ENCODE results near the gene CFAP141.
A peak's percentile ranks its signal among the peaks of the same experiment; 100 is the strongest.

Gene CFAP141

DNA sequence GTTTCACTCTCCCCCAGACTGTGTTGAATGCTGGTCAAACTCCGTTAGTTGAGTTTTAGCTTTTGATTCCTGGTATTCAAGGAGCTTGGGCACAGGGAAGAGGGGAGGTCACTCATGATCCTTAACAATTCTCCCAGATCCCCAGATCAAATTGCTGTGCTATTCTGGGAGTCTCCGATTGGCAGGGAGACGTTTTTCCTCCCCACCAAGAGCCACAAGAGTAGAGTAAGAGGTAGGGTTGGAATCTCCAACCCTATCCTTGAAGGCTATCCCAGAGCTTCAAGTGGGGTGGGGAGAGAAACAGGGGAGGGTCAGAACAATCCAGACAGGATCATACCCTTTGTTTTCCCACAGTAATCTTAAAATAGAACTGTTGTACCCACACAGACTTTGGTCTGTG, 13.7 kb downstream of the CFAP141 start:
- Mint-ChIP-seq H3K9me3 (no peaks in the 10 kb centered on the region), H3K4me1 (peaks cover 9 to 16% of the 10 kb centered on the region in 2 donors), H3K27me3 (peaks cover 26 to 31% of the 10 kb centered on the region in 2 donors), H3K27ac (no peak overlapping the region), H3K4me3 (no peak overlapping the region), H3K36me3 (no peaks in the 10 kb centered on the region)
- ATAC-seq (replicated peaks) (no peak), DNase-seq (no peak)

DNA sequence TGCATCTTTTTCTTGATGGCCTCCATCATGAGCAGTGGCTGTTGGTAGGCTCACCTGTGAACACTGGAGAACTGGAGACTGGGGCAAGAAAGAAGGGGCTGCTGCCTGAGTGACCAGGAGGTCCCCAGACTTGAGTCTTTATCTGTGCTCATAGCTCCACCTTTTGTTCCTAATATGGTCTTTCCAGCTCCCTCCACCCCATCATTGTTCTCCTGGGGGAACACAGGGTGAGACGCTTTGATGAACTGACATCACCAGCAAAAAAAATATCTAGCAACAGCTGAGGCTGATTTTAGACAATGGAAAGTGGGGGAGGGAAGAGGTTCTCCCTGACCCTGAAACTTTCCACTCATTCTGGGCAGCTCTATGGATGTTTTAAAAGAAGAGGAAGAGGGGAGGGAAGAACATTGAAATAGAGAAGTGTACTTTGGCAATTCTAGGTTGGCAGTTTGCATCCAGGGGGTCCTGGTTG, 14.1 kb downstream of the CFAP141 start, which contains the start of gene TPM3:
Gene TPM3, minus strand, starts transcription at position 111 of the 472 bp plus-strand sequence. Its CDS starts 82 bp downstream, at position 29.
- H3K36me3 Mint-ChIP-seq, result no peaks in the 10 kb centered on the region
- H3K27ac Mint-ChIP-seq, result no peak within 1 kb of the TSS
- H3K9me3 Mint-ChIP-seq, result no peaks in the 10 kb centered on the region
- peak; percentile 59 to 80 for ATAC-seq (replicated peaks)
- H3K4me3 Mint-ChIP-seq, result no peak within 1 kb of the TSS
- no peak for DNase-seq
- H3K27me3 Mint-ChIP-seq, result peaks cover 26 to 31% of the 10 kb centered on the region in 2 donors
- peaks cover 9 to 16% of the 10 kb centered on the region in 2 donors for H3K4me1 Mint-ChIP-seq

- Mint-ChIP-seq H3K9me3 (no peaks in the 10 kb centered on the region), H3K4me3 (no peak overlapping the region), H3K27me3 (peaks cover 26 to 31% of the 10 kb centered on the region in 2 donors), H3K4me1 (peaks cover 9 to 16% of the 10 kb centered on the region in 2 donors), H3K27ac (no peak overlapping the region), H3K36me3 (no peaks in the 10 kb centered on the region)
- ATAC-seq (replicated peaks) (no peak), DNase-seq (no peak)
Observed at GRCh38 chr1:154190550-154190949, 15.6 kb downstream of the CFAP141 start.

GRCh38 chr1:154186852-154187501, 19.2 kb downstream of the CFAP141 start:
- ATAC-seq (replicated peaks) (no peak), DNase-seq (no peak)
- H3K27me3 Mint-ChIP-seq, result peaks cover 10 to 11% of the 10 kb centered on the region in 2 donors
- peaks cover 5 to 8% of the 10 kb centered on the region in 2 donors for H3K4me1 Mint-ChIP-seq
- peaks cover 9 to 10% of the 10 kb centered on the region in 2 donors for H3K36me3 Mint-ChIP-seq
- H3K4me3 Mint-ChIP-seq, result no peak overlapping the region
- H3K9me3 Mint-ChIP-seq, result no peaks in the 10 kb centered on the region
- no peak overlapping the region for H3K27ac Mint-ChIP-seq

DNA sequence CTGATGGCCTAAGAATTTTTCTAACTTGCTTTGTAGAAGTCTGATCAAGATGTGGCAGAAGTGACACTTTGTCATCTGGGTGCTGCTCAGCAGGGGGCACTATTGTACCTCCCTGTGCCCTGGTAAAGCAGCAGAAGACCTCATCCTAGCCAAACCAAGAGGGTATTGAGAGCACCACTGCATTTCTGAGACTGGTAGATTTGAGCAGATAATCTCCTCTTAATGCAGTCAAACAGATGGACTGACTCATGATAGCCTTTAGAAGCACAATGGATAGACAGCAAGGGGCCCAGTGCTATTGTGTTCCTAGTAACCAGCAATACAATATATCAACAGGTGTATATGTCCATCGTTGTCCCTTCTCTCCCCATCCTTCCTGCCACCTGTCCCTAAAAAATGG, 20.0 kb downstream of the CFAP141 start:
- ATAC-seq (replicated peaks), result no peak
- Mint-ChIP-seq H3K36me3 (peaks cover 17 to 18% of the 10 kb centered on the region in 2 donors), H3K4me3 (no peak overlapping the region), H3K9me3 (no peaks in the 10 kb centered on the region), H3K27ac (no peak overlapping the region), H3K4me1 (peaks cover 7 to 11% of the 10 kb centered on the region in 2 donors), H3K27me3 (peaks cover 2 to 3% of the 10 kb centered on the region in 2 donors)
- peak; percentile 36 for DNase-seq

DNA sequence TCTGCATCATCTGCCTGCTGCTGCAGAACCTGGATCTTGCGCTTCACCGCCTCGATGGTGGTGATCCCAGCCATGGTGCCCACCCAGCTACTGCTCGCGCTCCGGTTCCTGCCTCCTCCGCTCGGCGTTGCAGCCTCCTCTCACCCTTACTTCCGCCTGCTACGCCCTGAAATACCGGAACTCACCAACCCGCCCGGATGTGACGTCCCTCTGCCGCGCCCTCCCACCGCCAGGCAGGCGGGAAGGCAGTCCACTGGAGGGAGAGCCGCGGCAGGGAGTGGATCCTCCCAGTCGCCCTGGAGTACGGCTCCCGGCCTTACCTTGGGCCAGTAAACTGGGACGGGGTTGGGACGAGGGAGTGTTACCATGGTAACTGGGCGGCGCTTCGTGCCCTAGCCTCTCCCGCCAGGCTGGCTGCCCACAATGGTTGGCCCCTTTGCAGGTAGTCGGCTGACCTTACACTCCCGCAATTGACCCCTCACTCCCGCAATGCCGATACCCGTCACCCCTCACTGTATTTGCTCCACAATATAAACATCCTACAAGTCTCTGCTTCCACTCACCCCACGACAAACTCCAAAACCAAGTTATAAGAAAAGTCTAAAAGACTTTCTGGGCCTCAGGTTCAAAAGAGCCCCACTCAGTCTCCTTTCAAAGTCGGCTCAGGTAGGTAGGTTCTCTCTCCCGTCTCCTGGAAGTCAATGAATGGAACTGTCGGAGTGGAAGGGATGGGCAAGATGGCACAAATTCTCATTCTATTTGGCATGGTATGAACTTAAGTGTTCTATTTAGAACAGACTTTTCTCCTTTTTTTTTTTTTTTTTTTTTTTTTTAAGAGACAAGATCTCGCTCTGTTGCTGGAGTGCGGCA, 22.9 kb downstream of the CFAP141 start:
- Mint-ChIP-seq H3K27me3 (no peaks in the 10 kb centered on the region), H3K4me3 (peak overlapping the region; percentile 87 to 99), H3K9me3 (no peaks in the 10 kb centered on the region), H3K27ac (peak overlapping the region; percentile 99), H3K36me3 (peaks cover 28 to 36% of the 10 kb centered on the region in 2 donors), H3K4me1 (peaks cover 25 to 40% of the 10 kb centered on the region in 2 donors)
- DNase-seq, result peak; percentile 92
- ATAC-seq (replicated peaks), result peak; percentile 79 to 81

DNA sequence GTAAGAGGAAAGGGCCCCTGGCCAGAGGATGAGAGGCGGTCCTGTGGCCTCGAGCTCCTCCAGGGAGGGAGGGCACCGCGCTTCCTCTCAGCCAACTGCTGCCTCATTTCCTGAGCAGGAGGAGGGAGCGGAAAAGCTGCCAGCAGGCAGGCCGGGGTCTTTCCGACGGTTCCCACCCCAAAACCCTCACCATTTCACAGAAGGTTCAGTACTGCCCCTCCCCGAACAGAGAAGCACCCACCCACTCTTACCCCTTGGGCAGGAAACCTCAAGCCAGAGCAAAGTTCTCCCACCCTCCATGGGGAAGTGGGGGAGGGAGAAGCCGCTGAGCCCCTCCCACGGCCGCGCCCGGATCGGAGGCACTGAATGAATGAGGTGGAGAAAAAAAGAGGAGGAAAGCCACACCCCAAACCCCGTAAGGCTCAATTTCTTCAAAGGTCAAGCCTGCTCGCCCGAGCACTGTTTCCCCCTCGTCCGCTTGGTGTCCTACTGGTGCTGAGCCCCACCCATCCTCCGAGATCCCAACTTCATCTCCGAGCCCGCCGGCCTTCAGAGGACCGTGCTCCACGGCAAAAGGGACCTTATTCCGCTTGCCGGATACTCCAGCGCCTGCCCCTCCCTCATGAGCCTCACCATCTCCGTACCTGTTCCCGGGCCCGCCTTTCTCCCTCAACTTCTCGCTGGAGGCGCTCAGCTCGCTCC, 23.6 kb downstream of the CFAP141 start:
- peaks cover 33 to 43% of the 10 kb centered on the region in 2 donors for H3K36me3 Mint-ChIP-seq
- H3K9me3 Mint-ChIP-seq, result no peaks in the 10 kb centered on the region
- peak overlapping the region; percentile 87 to 99 for H3K4me3 Mint-ChIP-seq
- DNase-seq (peak; percentile 79), ATAC-seq (replicated peaks) (peak; percentile 72 to 74)
- peak overlapping the region; percentile 99 for H3K27ac Mint-ChIP-seq
- H3K27me3 Mint-ChIP-seq, result no peaks in the 10 kb centered on the region
- H3K4me1 Mint-ChIP-seq, result peaks cover 33 to 48% of the 10 kb centered on the region in 2 donors

- DNase-seq, result no peak
- Mint-ChIP-seq H3K9me3 (no peaks in the 10 kb centered on the region), H3K27ac (peak overlapping the region; percentile 99), H3K4me1 (peaks cover 37 to 53% of the 10 kb centered on the region in 2 donors), H3K27me3 (no peaks in the 10 kb centered on the region), H3K4me3 (peak overlapping the region; percentile 87 to 99), H3K36me3 (peaks cover 37 to 49% of the 10 kb centered on the region in 2 donors)
- ATAC-seq (replicated peaks), result no peak
Observed at GRCh38 chr1:154181944-154182343, 24.2 kb downstream of the CFAP141 start.

- H3K4me3 Mint-ChIP-seq, result peak overlapping the region; percentile 87 to 99
- ATAC-seq (replicated peaks), result peak; percentile 29 to 50
- peak overlapping the region; percentile 90 for H3K27ac Mint-ChIP-seq
- H3K36me3 Mint-ChIP-seq, result peaks cover 46 to 63% of the 10 kb centered on the region in 2 donors
- DNase-seq, result peak; percentile 20
- no peaks in the 10 kb centered on the region for H3K9me3 Mint-ChIP-seq
- no peaks in the 10 kb centered on the region for H3K27me3 Mint-ChIP-seq
- H3K4me1 Mint-ChIP-seq, result peaks cover 41 to 66% of the 10 kb centered on the region in 2 donors
Observed at GRCh38 chr1:154179946-154180687, 26.0 kb downstream of the CFAP141 start.

DNA sequence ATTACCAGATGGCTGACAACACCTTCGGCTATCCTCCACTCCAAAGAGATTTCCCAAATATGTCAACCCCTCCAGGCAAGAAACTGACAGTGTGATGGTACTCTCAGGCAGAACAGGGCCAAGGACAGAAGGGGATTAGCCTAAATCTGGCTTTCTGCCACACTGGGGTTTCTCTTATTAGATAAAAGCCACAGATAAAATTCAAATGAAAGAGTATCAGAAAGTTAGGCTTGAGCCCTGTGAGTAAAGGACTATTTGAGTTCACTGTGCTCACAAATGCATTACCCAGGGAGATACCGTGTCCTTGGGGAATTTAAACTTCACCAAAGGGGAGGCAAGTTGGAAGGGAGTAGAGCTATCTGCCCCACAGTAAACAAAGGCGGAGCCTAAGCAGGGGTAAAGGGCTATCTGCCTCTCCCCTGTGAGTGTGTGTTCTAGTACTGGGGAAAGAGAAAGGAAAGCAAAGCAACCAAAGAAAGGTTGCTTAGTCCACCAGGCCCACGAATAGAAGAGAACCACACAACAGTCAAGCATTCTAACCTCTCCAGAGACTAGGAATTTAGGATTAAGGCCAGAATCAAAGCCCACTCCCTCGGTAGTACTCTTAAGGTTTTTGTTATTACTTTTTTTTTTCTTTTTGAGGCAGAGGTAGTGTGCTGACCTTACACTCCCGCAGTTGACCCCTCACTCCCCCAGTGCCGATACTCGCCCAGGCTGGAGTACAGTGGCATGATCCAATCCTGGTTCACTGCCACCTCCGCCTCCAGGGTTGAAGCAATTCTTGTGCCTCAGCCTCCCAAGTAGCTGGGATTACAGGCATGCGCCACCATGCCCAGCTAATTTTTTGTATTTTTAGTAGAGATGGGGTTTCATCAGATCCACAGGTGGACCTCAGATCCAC, 27.0 kb downstream of the CFAP141 start:
- peaks cover 41 to 66% of the 10 kb centered on the region in 2 donors for H3K4me1 Mint-ChIP-seq
- no peak for ATAC-seq (replicated peaks)
- peak overlapping the region; percentile 90 for H3K27ac Mint-ChIP-seq
- no peaks in the 10 kb centered on the region for H3K27me3 Mint-ChIP-seq
- no peaks in the 10 kb centered on the region for H3K9me3 Mint-ChIP-seq
- H3K36me3 Mint-ChIP-seq, result peaks cover 51 to 69% of the 10 kb centered on the region in 2 donors
- H3K4me3 Mint-ChIP-seq, result peak overlapping the region; percentile 87 to 99
- DNase-seq, result no peak

DNA sequence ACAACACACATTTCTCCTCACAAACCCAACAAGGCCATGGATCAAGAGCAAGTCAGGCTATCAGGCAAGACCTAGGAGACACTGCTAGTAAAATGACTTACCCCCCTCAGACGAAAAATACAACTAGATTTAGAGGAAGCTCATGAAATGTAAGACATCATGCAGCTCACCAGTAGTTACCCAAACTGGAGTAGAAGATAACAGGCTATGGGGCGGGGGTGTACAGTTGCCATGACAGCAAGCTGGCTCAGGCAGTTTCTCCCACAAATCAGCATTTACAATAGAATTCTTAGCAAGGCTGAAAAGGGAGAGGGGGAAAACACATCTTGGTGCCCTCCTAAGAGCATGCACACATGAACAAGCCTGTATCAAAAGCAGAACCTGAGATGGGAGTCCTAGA, 28.1 kb downstream of the CFAP141 start:
- H3K27ac Mint-ChIP-seq, result peak overlapping the region; percentile 53
- peak overlapping the region; percentile 46 to 69 for H3K4me3 Mint-ChIP-seq
- H3K27me3 Mint-ChIP-seq, result no peaks in the 10 kb centered on the region
- peaks cover 41 to 67% of the 10 kb centered on the region in 2 donors for H3K4me1 Mint-ChIP-seq
- DNase-seq (no peak), ATAC-seq (replicated peaks) (no peak)
- H3K9me3 Mint-ChIP-seq, result no peaks in the 10 kb centered on the region
- H3K36me3 Mint-ChIP-seq, result peaks cover 50 to 69% of the 10 kb centered on the region in 2 donors

GRCh38 chr1:154176337-154176736, 29.8 kb downstream of the CFAP141 start:
- Mint-ChIP-seq H3K27ac (peak overlapping the region; percentile 37), H3K9me3 (no peaks in the 10 kb centered on the region), H3K36me3 (peaks cover 50 to 70% of the 10 kb centered on the region in 2 donors), H3K4me1 (peaks cover 46 to 73% of the 10 kb centered on the region in 2 donors), H3K4me3 (peak overlapping the region in 1 of 2 donors; percentile 54), H3K27me3 (no peaks in the 10 kb centered on the region)
- ATAC-seq (replicated peaks) (no peak), DNase-seq (no peak)

All from stimulated activated naive B cell treated with anti-CD40 and anti-IgM and Interleukin-4, amounts not matched to agents 10 μg/mL and 1 μg/mL and 100 μg/mL, for 72 hours (primary cell).